Adrenal gland (tissue), 5 donors: ENCODE results near the gene NOC2L.

ENCODE experiments used
- CTCF ChIP-seq, 6 experiments: fragments of 450-650 bp in 4 of 6; fragments of 200-600 bp in 2 of 6; sonication (generic) in 1 of 6; IDR thresholded peaks; 1 replicate in 5 of 6; 2 replicates in 1 of 6; pipeline versions ENCODE4 v1.5.1 to v1.8.0; 2016 to 2021; ENCODE audit warnings: antibody characterized with exemption in 6 of 6, mild to moderate bottlenecking in 2 of 6, moderate library complexity in 1 of 6
- POLR2A ChIP-seq, 2 donors: fragments of 450-650 bp; IDR thresholded peaks; one replicate each; pipeline ENCODE4 v1.6.1; 2017; ENCODE audit warnings: antibody characterized with exemption in 2 of 2, mild to moderate bottlenecking in 2 of 2, moderate library complexity in 1 of 2
- donor health status: DM: no; HTN: no; CAD: no.

GRCh38 chr1:936348-937264, 22.4 kb downstream of the NOC2L start:
- TF ChIP-seq CTCF (IDR thresholded peaks at IDR 0.05) (no peak), POLR2A (IDR thresholded peaks at IDR 0.05) (no peak)
